Dermis microvascular lymphatic vessel endothelial cell (primary cell): ENCODE data around the gene AGK. TPM values are rescaled to one million over a fixed set of nuclear protein-coding genes. Genes with fewer than 3 reads are reported as not detected.
"Not testable (repeated sequence)": the region's sequence is repeated elsewhere in the genome, so short reads cannot be mapped to it uniquely, and the experiment has no call there.

Experiments
- DNase-seq, 2 donors: peaks; one replicate each; pipeline versions ENCODE4 v3.0.0 to v3.0.0-alpha.2; 2010; ENCODE audit warnings: low read depth in 2 of 2
- total RNA-seq: library from RNA; depleted of rRNA; stranded (reverse); fragments of >200 nt; gene quantifications from 2 replicates; pipeline ENCODE4 v1.2.1, GENCODE V29; 2014

The AGK gene
- total RNA-seq, 1 donor from 2014 or later = 18.0 TPM

DNA sequence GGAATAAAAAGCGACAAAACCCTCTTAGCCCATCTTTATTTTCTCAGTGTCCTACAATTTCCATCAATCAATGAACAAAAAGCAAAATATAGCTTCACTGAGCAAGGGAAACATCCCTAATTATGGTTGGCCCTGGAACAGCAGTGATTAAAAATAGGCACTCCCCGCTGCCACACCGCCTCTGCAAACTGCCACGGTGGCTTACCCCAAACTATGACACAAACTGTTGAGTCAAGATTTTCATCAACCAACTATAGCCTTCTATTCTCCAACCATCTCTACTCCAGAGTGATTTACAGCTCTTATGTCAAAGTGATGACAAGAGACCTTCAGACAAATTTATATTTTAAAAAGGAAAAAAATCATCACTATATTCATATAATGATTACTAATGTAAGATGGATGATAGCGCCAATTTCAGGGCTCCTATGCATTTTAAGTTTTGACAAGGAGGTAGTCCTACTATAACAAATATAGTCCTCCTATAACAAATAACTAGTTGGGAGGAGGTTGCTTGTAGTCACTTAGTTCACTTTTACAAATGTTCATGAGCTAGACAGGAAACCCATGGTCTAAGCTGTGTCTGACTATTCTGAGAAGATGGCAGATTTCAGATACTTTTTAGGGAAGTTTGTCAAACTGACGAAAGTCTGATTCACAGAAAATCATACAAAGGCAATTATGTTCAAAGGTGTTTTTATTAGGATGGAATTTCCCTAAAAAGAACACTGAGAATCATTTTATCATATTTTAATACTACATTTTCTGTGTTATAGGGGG is 124.4 kb downstream of the AGK start:
- DNase-seq = peak in 1 of 2 donors; percentile 74

DNA sequence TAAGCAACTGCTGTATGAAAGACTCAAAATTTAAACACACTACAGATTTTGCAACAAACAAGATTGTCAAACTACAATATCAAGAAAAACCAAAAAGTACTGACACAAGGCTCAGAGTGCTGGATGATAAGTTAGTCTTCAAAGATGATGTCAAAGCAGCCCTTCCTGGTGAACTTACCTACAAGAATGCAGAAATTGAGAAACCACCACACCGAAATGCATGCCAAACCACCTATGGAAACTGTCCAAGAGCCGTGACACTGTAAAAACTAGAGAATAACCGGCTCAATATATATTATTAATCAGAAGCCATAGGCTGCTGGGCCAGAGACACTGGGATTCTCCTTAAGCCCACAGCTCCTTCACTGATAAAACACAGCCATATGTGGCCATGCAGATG is 125.4 kb downstream of the AGK start:
- DNase-seq = no peak

DNA sequence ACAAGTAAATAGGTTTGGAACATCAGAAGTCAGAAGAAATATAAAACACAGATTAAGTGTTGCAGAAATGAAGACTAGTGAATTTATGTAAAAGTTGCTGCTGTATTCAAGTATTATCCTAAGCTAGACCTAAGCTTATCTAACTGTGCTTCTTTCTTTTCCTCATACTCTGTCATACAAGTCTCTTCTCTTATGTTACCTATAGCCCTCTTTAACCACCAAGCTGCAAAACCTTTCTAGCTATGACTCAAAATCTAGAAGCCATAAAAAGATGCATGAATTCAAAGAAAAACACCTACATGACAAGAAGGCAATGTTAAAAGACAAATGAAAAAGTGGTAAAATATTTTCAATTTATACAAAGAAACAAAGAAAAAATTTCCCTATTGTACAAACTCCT is 127.8 kb downstream of the AGK start:
- no peak for DNase-seq

GRCh38 chr7:141685285-141686023 is 134.2 kb downstream of the AGK start:
- no peak for DNase-seq

DNA sequence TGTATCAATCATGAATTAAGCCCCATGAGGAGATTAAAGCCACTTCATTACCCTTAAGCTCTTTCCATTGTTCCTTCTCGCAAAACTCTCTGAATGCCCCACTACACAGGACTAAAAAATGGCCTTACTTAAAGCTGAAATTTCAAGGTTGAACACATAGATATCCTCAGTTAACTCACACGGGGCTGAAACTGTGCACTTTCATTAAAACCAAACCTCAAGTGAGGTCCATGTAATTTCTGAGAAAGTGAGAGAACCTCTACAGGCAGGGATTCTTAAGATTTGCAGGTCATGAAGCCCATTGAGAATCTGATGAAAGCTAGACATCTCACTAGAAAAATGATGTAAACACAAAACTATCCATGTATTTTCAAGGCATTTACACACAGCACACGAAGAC is 134.9 kb downstream of the AGK start:
- DNase-seq = no peak

GRCh38 chr7:141686670-141687069 is 135.5 kb downstream of the AGK start:
- DNase-seq = no peak

GRCh38 chr7:141688043-141688442 is 136.8 kb downstream of the AGK start:
- no peak for DNase-seq

GRCh38 chr7:141689072-141689825 is 138.0 kb downstream of the AGK start:
- not testable (repeated sequence) for DNase-seq

GRCh38 chr7:141691540-141691939 is 140.3 kb downstream of the AGK start:
- DNase-seq = no peak

- DNase-seq = no peak
Measured at GRCh38 chr7:141691961-141692360, 140.8 kb downstream of the AGK start.

- DNase-seq = no peak
Measured at GRCh38 chr7:141693082-141693481, 141.9 kb downstream of the AGK start.

DNA sequence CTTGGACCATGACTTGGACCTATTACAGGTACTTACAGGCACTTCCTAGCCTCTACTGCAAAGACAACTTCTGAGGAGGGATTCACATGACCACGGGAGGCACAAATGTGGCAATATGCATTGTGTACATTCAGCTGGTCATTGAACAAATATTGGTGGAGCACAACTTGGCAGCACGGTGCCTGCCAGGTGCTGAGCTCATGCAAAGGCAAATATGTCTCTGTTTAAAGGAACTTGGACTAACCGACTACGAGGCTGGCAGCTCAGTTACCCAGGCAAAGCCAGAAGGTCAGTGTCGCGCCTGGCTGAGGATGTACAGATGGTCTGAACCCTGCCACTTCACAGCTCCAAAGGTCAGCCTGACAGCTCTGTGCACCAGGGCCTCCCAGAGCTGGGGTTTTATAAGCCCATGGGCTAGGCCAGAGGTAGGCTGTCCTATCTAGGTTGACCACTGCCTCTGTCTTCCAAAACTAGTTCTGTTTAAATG is 144.6 kb downstream of the AGK start:
- no peak for DNase-seq

GRCh38 chr7:141696348-141696747 is 145.1 kb downstream of the AGK start:
- DNase-seq = peak in 1 of 2 donors; percentile 64

GRCh38 chr7:141697211-141697871 is 146.1 kb downstream of the AGK start:
- DNase-seq = peak; percentile 73 to 93

DNA sequence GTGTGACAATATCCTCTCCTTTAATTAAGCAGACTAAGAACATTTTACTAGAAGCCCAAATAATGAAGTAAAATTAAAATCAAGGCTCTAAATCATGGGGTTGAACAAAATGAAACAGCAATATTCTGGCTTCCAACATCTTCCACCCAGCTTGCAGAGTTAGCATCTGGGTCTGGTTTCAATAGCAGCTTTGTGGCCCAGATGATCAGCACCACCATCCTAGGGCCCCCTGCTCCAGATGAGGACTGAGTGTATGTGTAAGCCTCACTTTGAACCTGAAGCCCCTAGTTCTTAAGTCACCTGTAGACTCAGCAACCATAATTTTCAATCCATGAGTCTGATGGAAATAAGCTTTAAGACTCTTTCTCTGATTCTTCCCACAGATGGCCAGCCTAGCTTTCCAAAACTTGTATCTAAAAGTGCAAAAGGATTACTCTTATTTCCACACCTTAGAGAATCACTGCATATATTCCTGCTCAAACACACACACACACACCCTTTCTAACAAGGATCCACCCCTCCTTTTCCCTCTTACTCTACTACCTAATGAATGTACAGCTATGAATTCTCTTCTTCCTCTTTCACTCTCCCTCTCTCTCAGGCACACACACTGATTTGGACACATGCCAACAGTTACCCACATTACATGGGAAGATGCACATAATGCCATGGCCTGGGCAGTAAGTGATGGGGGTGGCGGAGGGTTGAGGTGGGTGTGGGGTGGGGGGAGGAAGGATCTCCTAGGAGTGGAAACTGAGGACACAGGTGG is 147.2 kb downstream of the AGK start:
- DNase-seq = peak in 1 of 2 donors; percentile 43

GRCh38 chr7:141699860-141700259 is 148.7 kb downstream of the AGK start:
- no peak for DNase-seq

DNA sequence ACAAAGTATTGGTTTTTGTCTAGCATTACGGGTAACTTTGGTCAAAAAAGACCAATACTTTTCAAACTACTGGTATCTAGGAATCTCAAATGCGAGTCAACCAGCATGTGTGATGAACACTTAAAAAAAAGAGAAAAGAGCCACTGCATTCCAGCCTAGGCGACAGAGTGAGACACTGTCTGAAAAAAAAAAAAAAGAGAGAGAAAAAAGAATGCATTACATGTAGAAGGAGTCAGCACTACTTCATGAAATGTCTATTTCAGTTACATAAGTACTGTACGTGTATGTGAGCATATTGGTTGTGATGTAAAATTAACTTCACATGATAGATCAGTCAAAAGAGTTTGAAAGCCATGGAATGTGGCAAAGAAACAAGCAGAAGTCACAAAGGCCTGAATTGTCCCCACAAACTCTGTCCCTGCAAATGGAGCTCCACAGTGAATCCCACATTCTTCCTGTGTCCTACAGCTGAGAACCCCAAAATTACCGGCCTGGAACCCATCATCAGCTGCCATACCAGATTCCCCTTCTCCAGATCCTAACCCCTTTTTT is 149.2 kb downstream of the AGK start:
- peak in 1 of 2 donors; percentile 14 for DNase-seq

DNA sequence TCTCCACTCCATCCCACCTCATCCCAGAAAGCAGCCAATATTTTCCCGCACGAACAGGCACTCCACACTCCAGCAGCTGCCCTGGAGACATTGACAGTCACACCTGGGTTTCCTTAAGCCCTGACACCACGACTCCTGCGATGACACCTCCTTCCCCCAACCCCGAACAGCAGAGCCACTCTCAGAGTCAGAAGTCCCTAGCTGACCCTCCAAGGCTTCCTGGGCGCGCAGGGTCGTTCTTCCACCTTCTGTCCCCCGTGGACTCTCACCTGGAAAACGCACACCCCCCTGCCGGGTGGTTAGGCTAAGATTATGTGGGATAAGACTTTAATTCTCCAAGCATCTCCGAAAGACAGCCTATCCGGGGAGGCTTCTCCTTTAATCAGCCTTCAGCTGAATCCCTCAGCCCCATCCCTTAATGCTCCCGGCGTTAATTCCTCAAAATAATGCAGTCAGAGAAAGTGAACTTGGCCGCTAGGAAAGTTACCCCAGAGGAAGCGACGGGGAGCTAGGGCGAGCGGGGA is 149.7 kb downstream of the AGK start:
- DNase-seq = no peak

DNA sequence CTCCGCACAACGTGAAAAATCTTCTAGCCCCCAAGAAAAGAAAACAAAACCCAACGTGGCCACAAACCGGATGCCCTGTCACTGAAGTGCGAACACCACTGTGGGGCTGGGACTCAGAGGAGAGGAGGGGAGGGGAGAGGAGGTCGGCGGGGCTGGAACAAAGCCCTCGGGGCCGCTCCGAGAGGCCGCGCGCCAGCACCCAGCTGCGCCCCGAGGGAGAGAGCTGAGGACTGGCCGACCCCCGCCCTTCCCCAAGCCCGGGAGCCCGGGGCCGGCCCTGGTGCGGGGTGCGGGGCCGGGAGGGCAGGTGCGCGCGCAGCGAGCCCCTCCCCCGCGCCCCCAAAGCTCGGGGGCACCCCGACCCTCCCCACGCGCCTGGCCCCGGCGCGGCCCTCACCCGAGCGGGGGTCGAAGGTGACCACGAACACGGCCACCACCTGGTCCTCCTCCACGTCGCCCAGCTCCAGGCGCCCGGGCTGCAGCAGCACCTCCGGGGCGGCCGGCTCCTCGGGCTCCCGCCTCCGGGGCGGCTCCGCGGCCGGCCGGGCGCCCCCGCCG is 150.4 kb downstream of the AGK start:
- peak in 1 of 2 donors; percentile 70 for DNase-seq
